Measurements from ENCODE around the gene DYNLT4. TPM values are rescaled to one million over a fixed set of nuclear protein-coding genes. Genes with fewer than 3 reads are reported as not detected.
"Not testable (repeated sequence)": the region's sequence is repeated elsewhere in the genome, so short reads cannot be mapped to it uniquely, and the experiment has no call there.

DYNLT4 gene
- total RNA-seq, 1 experiment from 2014 or later: 0.31 TPM

DNA sequence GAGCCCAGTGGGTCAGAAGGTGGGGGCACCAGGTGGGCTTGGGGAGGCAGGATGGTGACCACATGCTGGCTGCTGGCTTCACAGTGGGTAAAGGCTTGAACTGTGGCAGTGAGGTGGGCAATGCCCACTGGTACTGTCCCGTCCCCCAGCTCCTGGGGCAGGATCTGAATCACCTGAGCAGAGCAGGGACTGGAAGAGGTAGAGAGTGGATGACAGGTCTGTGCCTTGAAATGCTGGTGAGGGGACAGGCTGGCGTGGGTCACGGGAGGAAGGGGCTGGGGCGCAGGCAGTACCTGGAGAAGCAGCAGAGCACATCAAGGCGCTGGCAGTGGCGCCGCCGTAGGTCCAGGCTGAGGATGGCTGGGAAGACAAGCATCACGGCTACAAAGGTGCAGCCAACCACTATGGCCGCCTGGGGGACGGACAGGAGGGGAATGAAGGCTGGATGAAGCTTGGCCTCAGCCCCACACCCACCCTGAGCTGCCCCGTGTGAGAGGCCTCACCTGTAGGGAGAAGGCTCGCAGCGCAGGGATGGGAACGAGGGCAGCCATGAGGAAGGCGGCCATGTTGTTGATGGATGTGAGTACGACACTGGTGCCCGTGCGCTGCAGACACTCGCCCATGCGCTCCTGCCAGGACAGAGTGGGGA lies 21.0 kb upstream of the DYNLT4 start (continued):
- TF ChIP-seq HMGXB4 (CRISPR knock-in tag; IDR thresholded peaks at IDR 0.05) (no peak), ZNF263 (CRISPR knock-in tag; IDR thresholded peaks at IDR 0.05; ENCODE audit: low read depth) (no peak)

GRCh38 chr1:44827197-44828002 lies 20.2 kb upstream of the DYNLT4 start:
- Mint-ChIP-seq H3K27ac (no peak overlapping the region), H3K4me1 (peaks cover 13% of the 10 kb centered on the region), H3K27me3 (ENCODE audit: low read depth) (no peaks in the 10 kb centered on the region), H3K4me3 (no peak overlapping the region), H3K36me3 (no peaks in the 10 kb centered on the region), H3K9me3 (no peaks in the 10 kb centered on the region)
- POLR2A ChIA-PET: interaction anchor here (0.6 to 1.5 kb wide), 2 partner anchors 14 to 184 kb away, joined by 3 read pairs; partner anchors contain the start of gene HECTD3
- TF ChIP-seq, protein P1, sequence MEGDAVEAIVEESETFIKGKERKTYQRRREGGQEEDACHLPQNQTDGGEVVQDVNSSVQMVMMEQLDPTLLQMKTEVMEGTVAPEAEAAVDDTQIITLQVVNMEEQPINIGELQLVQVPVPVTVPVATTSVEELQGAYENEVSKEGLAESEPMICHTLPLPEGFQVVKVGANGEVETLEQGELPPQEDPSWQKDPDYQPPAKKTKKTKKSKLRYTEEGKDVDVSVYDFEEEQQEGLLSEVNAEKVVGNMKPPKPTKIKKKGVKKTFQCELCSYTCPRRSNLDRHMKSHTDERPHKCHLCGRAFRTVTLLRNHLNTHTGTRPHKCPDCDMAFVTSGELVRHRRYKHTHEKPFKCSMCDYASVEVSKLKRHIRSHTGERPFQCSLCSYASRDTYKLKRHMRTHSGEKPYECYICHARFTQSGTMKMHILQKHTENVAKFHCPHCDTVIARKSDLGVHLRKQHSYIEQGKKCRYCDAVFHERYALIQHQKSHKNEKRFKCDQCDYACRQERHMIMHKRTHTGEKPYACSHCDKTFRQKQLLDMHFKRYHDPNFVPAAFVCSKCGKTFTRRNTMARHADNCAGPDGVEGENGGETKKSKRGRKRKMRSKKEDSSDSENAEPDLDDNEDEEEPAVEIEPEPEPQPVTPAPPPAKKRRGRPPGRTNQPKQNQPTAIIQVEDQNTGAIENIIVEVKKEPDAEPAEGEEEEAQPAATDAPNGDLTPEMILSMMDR (IDR thresholded peaks at IDR 0.05): peak; percentile 29; the same call in 1 of the 2 replicates
- TF ChIP-seq GABPB1 (CRISPR knock-in tag; IDR thresholded peaks at IDR 0.05): 0 out of 2 replicates have a peak, but pooled peaks have one; percentile 53
- TF ChIP-seq MXD4 (CRISPR knock-in tag; IDR thresholded peaks at IDR 0.05; ENCODE audit: borderline replicate concordance): no peak
- TF ChIP-seq SP1 (CRISPR knock-in tag; conservative IDR thresholded peaks at IDR 0.05): no peak
- DNase-seq (ENCODE audit: low spot score): peak; percentile 68
- CTCF ChIA-PET: interaction anchor here (0.8 to 3.6 kb wide), 15 partner anchors 8 to 473 kb away, joined by 3 to 15 read pairs (median 4); partner anchors contain the start of genes BTBD19, EIF2B3, PTCH2 and RNU5D-1
- peak; percentile 73 for ATAC-seq

GRCh38 chr1:44826375-44827196 lies 19.4 kb upstream of the DYNLT4 start:
- ChIA-PET CTCF (interaction anchor here (0.8 to 3.6 kb wide), 15 partner anchors 9 to 474 kb away, joined by 3 to 15 read pairs (median 4); partner anchors contain the start of genes BTBD19, EIF2B3, PTCH2 and RNU5D-1), POLR2A (interaction anchor here (1.5 kb wide), 1 partner anchor 13 kb away, joined by 3 read pairs; no protein-coding TSS in a partner anchor)
- Mint-ChIP-seq H3K4me1 (peaks cover 8% of the 10 kb centered on the region), H3K36me3 (no peaks in the 10 kb centered on the region), H3K4me3 (no peak overlapping the region), H3K27me3 (ENCODE audit: low read depth) (no peaks in the 10 kb centered on the region), H3K9me3 (no peaks in the 10 kb centered on the region), H3K27ac (no peak overlapping the region)
- ATAC-seq (peak; percentile 20), DNase-seq (ENCODE audit: low spot score) (no peak)
- no peak for TF ChIP-seq ZNF671 (CRISPR knock-in tag; IDR thresholded peaks at IDR 0.05)
- peak; percentile 59; the same call in 1 of the 2 replicates for TF ChIP-seq GABPB1 (CRISPR knock-in tag; IDR thresholded peaks at IDR 0.05)
- TF ChIP-seq RORB (CRISPR knock-in tag; IDR thresholded peaks at IDR 0.05): no peak
- no peak for TF ChIP-seq ZNF232 (CRISPR knock-in tag; IDR thresholded peaks at IDR 0.05)
- no peak for TF ChIP-seq ESRRA (CRISPR knock-in tag; IDR thresholded peaks at IDR 0.05; ENCODE audit: borderline replicate concordance)
- TF ChIP-seq, protein P2, sequence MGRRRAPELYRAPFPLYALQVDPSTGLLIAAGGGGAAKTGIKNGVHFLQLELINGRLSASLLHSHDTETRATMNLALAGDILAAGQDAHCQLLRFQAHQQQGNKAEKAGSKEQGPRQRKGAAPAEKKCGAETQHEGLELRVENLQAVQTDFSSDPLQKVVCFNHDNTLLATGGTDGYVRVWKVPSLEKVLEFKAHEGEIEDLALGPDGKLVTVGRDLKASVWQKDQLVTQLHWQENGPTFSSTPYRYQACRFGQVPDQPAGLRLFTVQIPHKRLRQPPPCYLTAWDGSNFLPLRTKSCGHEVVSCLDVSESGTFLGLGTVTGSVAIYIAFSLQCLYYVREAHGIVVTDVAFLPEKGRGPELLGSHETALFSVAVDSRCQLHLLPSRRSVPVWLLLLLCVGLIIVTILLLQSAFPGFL (CRISPR knock-in tag; IDR thresholded peaks at IDR 0.05; ENCODE audit: borderline replicate concordance): no peak
- TF ChIP-seq, protein P3, sequence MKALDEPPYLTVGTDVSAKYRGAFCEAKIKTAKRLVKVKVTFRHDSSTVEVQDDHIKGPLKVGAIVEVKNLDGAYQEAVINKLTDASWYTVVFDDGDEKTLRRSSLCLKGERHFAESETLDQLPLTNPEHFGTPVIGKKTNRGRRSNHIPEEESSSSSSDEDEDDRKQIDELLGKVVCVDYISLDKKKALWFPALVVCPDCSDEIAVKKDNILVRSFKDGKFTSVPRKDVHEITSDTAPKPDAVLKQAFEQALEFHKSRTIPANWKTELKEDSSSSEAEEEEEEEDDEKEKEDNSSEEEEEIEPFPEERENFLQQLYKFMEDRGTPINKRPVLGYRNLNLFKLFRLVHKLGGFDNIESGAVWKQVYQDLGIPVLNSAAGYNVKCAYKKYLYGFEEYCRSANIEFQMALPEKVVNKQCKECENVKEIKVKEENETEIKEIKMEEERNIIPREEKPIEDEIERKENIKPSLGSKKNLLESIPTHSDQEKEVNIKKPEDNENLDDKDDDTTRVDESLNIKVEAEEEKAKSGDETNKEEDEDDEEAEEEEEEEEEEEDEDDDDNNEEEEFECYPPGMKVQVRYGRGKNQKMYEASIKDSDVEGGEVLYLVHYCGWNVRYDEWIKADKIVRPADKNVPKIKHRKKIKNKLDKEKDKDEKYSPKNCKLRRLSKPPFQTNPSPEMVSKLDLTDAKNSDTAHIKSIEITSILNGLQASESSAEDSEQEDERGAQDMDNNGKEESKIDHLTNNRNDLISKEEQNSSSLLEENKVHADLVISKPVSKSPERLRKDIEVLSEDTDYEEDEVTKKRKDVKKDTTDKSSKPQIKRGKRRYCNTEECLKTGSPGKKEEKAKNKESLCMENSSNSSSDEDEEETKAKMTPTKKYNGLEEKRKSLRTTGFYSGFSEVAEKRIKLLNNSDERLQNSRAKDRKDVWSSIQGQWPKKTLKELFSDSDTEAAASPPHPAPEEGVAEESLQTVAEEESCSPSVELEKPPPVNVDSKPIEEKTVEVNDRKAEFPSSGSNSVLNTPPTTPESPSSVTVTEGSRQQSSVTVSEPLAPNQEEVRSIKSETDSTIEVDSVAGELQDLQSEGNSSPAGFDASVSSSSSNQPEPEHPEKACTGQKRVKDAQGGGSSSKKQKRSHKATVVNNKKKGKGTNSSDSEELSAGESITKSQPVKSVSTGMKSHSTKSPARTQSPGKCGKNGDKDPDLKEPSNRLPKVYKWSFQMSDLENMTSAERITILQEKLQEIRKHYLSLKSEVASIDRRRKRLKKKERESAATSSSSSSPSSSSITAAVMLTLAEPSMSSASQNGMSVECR (CRISPR knock-in tag; IDR thresholded peaks at IDR 0.05; ENCODE audit: borderline replicate concordance): no peak
- no peak for TF ChIP-seq ZNF281 (CRISPR knock-in tag; IDR thresholded peaks at IDR 0.05)

- ATAC-seq; H3K9me3 Mint-ChIP-seq; H3K27me3 Mint-ChIP-seq (ENCODE audit: low read depth); DNase-seq (ENCODE audit: low spot score); H3K4me3 Mint-ChIP-seq; POLR2A ChIA-PET; H3K27ac Mint-ChIP-seq; H3K36me3 Mint-ChIP-seq: not testable (repeated sequence)
- peaks cover 13% of the 10 kb centered on the region for H3K4me1 Mint-ChIP-seq
- CTCF ChIA-PET: interaction anchor here (1.1 kb wide), 1 partner anchor 40 kb away, joined by 3 read pairs; no protein-coding TSS in a partner anchor
Observed at GRCh38 chr1:44824392-44824791, 17.2 kb upstream of the DYNLT4 start.

Measured in WTC11 (cell line).